ENCODE data around the gene TRIM26.

- TF ChIP-seq CTCF (IDR thresholded peaks at IDR 0.05) (no peak), POLR2A (IDR thresholded peaks at IDR 0.05) (no peak)
These were observed 45.0 kb upstream of the TRIM26 start for GRCh38 chr6:30258204-30258603.

Measured in lower leg skin (tissue), 3 donors.